IMR-90 (cell line): Measurements from ENCODE around the gene FAM234B. TPM values are rescaled to one million over a fixed set of nuclear protein-coding genes. Genes with fewer than 3 reads are reported as not detected.
A peak's percentile ranks its signal among the peaks of the same experiment; 100 is the strongest.

Experiments
- ATAC-seq: fragments of 200-7000 bp; cut with Tn5 transposase; 2 replicates; pipeline ENCODE4 v1.9.1; 2020; ENCODE audit warnings: low read depth, mild to moderate bottlenecking, moderate library complexity
- BruUV-seq: library from RNA; stranded (reverse); fragments of 400-500 nt; replicated peaks from 2 replicates; lab custom pipeline; 2021; lab: Mats Ljungman, UMichigan
- CTCF ChIA-PET: fragments of 300-600 bp; formaldehyde crosslinking; extraction: SDS; loops from one replicate; lab custom pipeline; 2021; ENCODE audit warnings: antibody characterized with exemption; lab: Yijun Ruan, JAX
- POLR2A ChIA-PET: fragments of 300-600 bp; sonication (Branson Sonifier 250); formaldehyde crosslinking; loops from one replicate; lab custom pipeline; 2022; ENCODE audit warnings: antibody characterized with exemption; ENCODE audit not compliant: unreplicated experiment; lab: Charles Lee
- DNase-seq: peaks from one replicate; pipeline ENCODE4 v3.0.0; 2013
- H2AFZ ChIP-seq: replicated peaks from 2 replicates; pipeline ENCODE3; 2013; ENCODE audit warnings: low read length, mild to moderate bottlenecking; ENCODE audit not compliant: poor library complexity
- H2AK5ac ChIP-seq: 2 replicates; pipeline ENCODE4 v1.6.1; 2013; ENCODE audit warnings: low read depth, low read length, inconsistent platforms
- H2AK9ac ChIP-seq: replicated peaks from 2 replicates; pipeline ENCODE3; 2013; ENCODE audit warnings: mild to moderate bottlenecking, low read depth, low read length, moderate library complexity; ENCODE audit not compliant: poor library complexity
- H2BK120ac ChIP-seq: 2 replicates; pipeline ENCODE4 v1.6.1; 2013; ENCODE audit warnings: low read depth, low read length, inconsistent platforms
- H2BK15ac ChIP-seq: 3 replicates; pipeline ENCODE4 v1.6.1; 2013; ENCODE audit warnings: low read depth, low read length, inconsistent platforms
- H2BK20ac ChIP-seq: 2 replicates; pipeline ENCODE4 v1.6.1; 2013; ENCODE audit warnings: low read depth, mild to moderate bottlenecking, inconsistent platforms, low read length, moderate library complexity
- H2BK5ac ChIP-seq: 2 replicates; pipeline ENCODE4 v1.6.1; 2013; ENCODE audit warnings: mild to moderate bottlenecking, low read depth, low read length, inconsistent platforms; ENCODE audit not compliant: poor library complexity, severe bottlenecking
- H3K14ac ChIP-seq: replicated peaks from 2 replicates; pipeline ENCODE4 v1.6.1; 2013; ENCODE audit warnings: low read depth, low read length, inconsistent platforms
- H3K18ac ChIP-seq: 2 replicates; pipeline ENCODE4 v1.6.1; 2013; ENCODE audit warnings: low read depth, low read length, control low read depth
- H3K23ac ChIP-seq: 2 replicates; pipeline ENCODE4 v1.6.1; 2013; ENCODE audit warnings: low read depth, low read length, inconsistent platforms
- H3K27ac ChIP-seq: 2 replicates; pipeline ENCODE4 v1.5.1; 2013; ENCODE audit warnings: mild to moderate bottlenecking, control low read depth, low read length; ENCODE audit not compliant: insufficient read depth
- H3K27me3 ChIP-seq: 2 replicates; pipeline ENCODE4 v1.6.1; 2013; ENCODE audit warnings: low read length; ENCODE audit not compliant: control insufficient read depth, insufficient read depth
- H3K36me3 ChIP-seq: 2 replicates; pipeline ENCODE4 v1.6.1; 2013; ENCODE audit warnings: low read length, mixed read lengths; ENCODE audit not compliant: control insufficient read depth, insufficient read depth
- H3K4ac ChIP-seq: 2 replicates; pipeline ENCODE4 v1.6.1; 2013; ENCODE audit warnings: low read depth, low read length, inconsistent platforms
- H3K4me1 ChIP-seq: 2 replicates; pipeline ENCODE4 v1.6.1; 2013; ENCODE audit warnings: low read length, mixed read lengths; ENCODE audit not compliant: control insufficient read depth, insufficient read depth
- H3K4me2 ChIP-seq: 2 replicates; pipeline ENCODE4 v1.6.1; 2013; ENCODE audit warnings: low read depth, mild to moderate bottlenecking, control low read depth, low read length, moderate library complexity
- H3K4me3 ChIP-seq: 2 replicates; pipeline ENCODE4 v1.5.1; 2013; ENCODE audit warnings: low read depth, mild to moderate bottlenecking, control low read depth, low read length, moderate library complexity; ENCODE audit not compliant: insufficient read depth
- H3K56ac ChIP-seq: 2 replicates; pipeline ENCODE4 v1.6.1; 2013; ENCODE audit warnings: low read length, inconsistent platforms; ENCODE audit not compliant: insufficient read depth; ENCODE audit errors: extremely low read depth
- H3K79me1 ChIP-seq, 2 experiments: 2 replicates each; pipeline ENCODE4 v1.6.1; 2013; ENCODE audit warnings: low read length in 2 of 2, inconsistent platforms in 1 of 2, low read depth in 1 of 2
- H3K9ac ChIP-seq: 2 replicates; pipeline ENCODE4 v1.6.1; 2013; ENCODE audit warnings: low read depth, low read length, control low read depth
- H3K9me1 ChIP-seq: 2 replicates; pipeline ENCODE4 v1.6.1; 2013; ENCODE audit warnings: low read length, inconsistent platforms; ENCODE audit not compliant: insufficient read depth
- H3K9me3 ChIP-seq: 2 replicates; pipeline ENCODE4 v1.6.1; 2013; ENCODE audit warnings: low read length; ENCODE audit not compliant: control insufficient read depth, insufficient read depth
- H4K20me1 ChIP-seq: 2 replicates; pipeline ENCODE4 v1.6.1; 2013; ENCODE audit warnings: low read length, inconsistent platforms; ENCODE audit not compliant: insufficient read depth
- H4K5ac ChIP-seq: 2 replicates; pipeline ENCODE4 v1.6.1; 2013; ENCODE audit warnings: mild to moderate bottlenecking, low read depth, low read length, control low read depth
- H4K8ac ChIP-seq, 2 experiments: 2 replicates each; pipeline ENCODE4 v1.6.1; 2013; ENCODE audit warnings: low read depth in 2 of 2, low read length in 2 of 2, control low read depth in 1 of 2, inconsistent platforms in 1 of 2
- H4K91ac ChIP-seq: 2 replicates; pipeline ENCODE4 v1.6.1; 2013; ENCODE audit warnings: low read depth, low read length, inconsistent platforms; ENCODE audit not compliant: insufficient read depth
- BHLHE40 ChIP-seq: fragments of 150-350 bp; IDR thresholded peaks from 2 replicates; pipeline ENCODE4 v1.6.1; 2016; ENCODE audit warnings: mild to moderate bottlenecking, low read depth, low read length
- ELK1 ChIP-seq: fragments of 150-350 bp; IDR thresholded peaks from 2 replicates; pipeline ENCODE4 v1.6.1; 2016; ENCODE audit warnings: low read depth, mild to moderate bottlenecking, low read length, moderate library complexity, borderline replicate concordance
- MAFK ChIP-seq: IDR thresholded peaks from 2 replicates; pipeline ENCODE4 v1.6.1; 2012; ENCODE audit warnings: low read depth, low read length, improper control_type of control experiment
- POLR2A ChIP-seq: IDR thresholded peaks from 2 replicates; pipeline ENCODE4 v1.6.1; 2012; ENCODE audit warnings: mild to moderate bottlenecking, low read depth, low read length
- RAD21 ChIP-seq: IDR thresholded peaks from 2 replicates; pipeline ENCODE4 v1.6.1; 2012; ENCODE audit warnings: low read length, improper control_type of control experiment
- SMC3 ChIP-seq: fragments of 150-350 bp; IDR thresholded peaks from 2 replicates; pipeline ENCODE4 v1.6.1; 2016; ENCODE audit warnings: low read depth, mild to moderate bottlenecking, antibody characterized with exemption, low read length, moderate library complexity
- WGBS, 2 experiments: methylation state at CpG; one replicate each; pipeline versions ENCODE4 v1.1.5 to v1.1.7; 2013; ENCODE audit warnings: missing lambda C conversion rate in 2 of 2; ENCODE audit not compliant: insufficient read length in 1 of 2; ENCODE audit errors: extremely low coverage in 2 of 2; 5-methylcytosine and 5-hydroxymethylcytosine counted together
- dilution Hi-C: fragments of 300-500 bp; cut with HindIII; formaldehyde crosslinking; loops from one replicate; pipeline ENCODE4 v1.14.3; 2018; ENCODE audit warnings: low sequenced_read_pairs; ENCODE audit not compliant: unreplicated experiment
- in situ Hi-C: fragments of 300-500 bp; cut with MboI; formaldehyde crosslinking; loops from 3 replicates; pipeline ENCODE4 v1.14.3; 2019; ENCODE audit warnings: low sequenced_read_pairs, inconsistent platforms, mixed read lengths
- intact Hi-C: fragments of 100-400 bp; cut with micrococcal nuclease; formaldehyde crosslinking; loops from 2 replicates; pipeline ENCODE4 v1.10.0; 2022
- polyA plus RNA-seq, 3 experiments: library from polyadenylated mRNA; depleted of rRNA; stranded (reverse); fragments of >200 nt; gene quantifications; 2 replicates each; pipeline ENCODE4 v1.2.3, GENCODE V29; 2012; ENCODE audit warnings: low replicate concordance in 1 of 3
- total RNA-seq: library from RNA; depleted of rRNA; stranded (reverse); fragments of >200 nt; gene quantifications from 2 replicates; pipeline ENCODE4 v1.2.3, GENCODE V29; 2012

The FAM234B gene
- total and polyA plus RNA-seq, 2 of the 4 experiments (the other 2 are of a cell fraction), result 3.6 to 8.6 TPM

- no CpG with 5 or more reads among the region's 3 CpGs for WGBS, 2 experiments
- Histone ChIP-seq H3K9me1 (0 out of 2 replicates have a peak, but pooled peaks cover 2% of the 10 kb centered on the region), H2AK9ac (no peak overlapping the region), H2BK5ac (no peak overlapping the region), H4K5ac (no peak overlapping the region), H2AK5ac (no peak overlapping the region), H3K4ac (no peak overlapping the region), H3K27me3 (no peaks in the 10 kb centered on the region; the same call in 1 of the 2 replicates), H3K79me1 (no peaks in the 10 kb centered on the region), H2AFZ (no peak overlapping the region), H2BK20ac (no peak overlapping the region), H3K4me3 (no peak overlapping the region), H3K36me3 (no peaks in the 10 kb centered on the region), H2BK120ac (no peak overlapping the region), H3K4me1 (peaks cover 9% of the 10 kb centered on the region), H3K56ac (no peak overlapping the region), H3K18ac (no peak overlapping the region), H3K23ac (no peak overlapping the region), H4K91ac (no peak overlapping the region), H4K20me1 (no peaks in the 10 kb centered on the region), H3K27ac (no peak overlapping the region), H3K14ac (no peak overlapping the region), H4K8ac (no peak overlapping the region), H2BK15ac (no peak overlapping the region), H3K4me2 (no peak overlapping the region), H3K9ac (no peak overlapping the region), H3K9me3 (no peaks in the 10 kb centered on the region)
- dilution Hi-C loops, result no loop called here
- ChIA-PET CTCF (no interaction called here), POLR2A (interaction anchor here (0.6 kb wide), 1 partner anchor 14 kb away, joined by 3 read pairs; no protein-coding TSS in a partner anchor)
- in situ Hi-C loops, result loop anchor here (25.0 kb wide), 1 partner anchor 500 kb away; no protein-coding TSS in a partner anchor
- ATAC-seq (peak; percentile 78), DNase-seq (peak; percentile 51)
- TF ChIP-seq RAD21 (no peak), POLR2A (no peak), BHLHE40 (no peak), SMC3 (no peak), MAFK (no peak), ELK1 (no peak)
- BruUV-seq, result no TSS peak
- intact Hi-C loops, result no loop called here
These were observed 7.3 kb upstream of the FAM234B start for GRCh38 chr12:13036881-13037280.
